AG10803 (cell line): ENCODE data around the gene ORC5.

Experiments
- DNase-seq: peaks from one replicate; pipeline ENCODE4 v3.0.0; 2010; ENCODE audit warnings: low read depth
- H3K4me3 ChIP-seq: 2 replicates; pipeline ENCODE4 v1.5.1; 2011; ENCODE audit warnings: mild to moderate bottlenecking, low read length, control low read depth
- CTCF ChIP-seq: conservative IDR thresholded peaks from 2 replicates; pipeline ENCODE4 v1.5.1; 2011; ENCODE audit warnings: mild to moderate bottlenecking, low read length, control low read depth, inconsistent platforms

The ORC5 gene

GRCh38 chr7:104217620-104218019, 9.8 kb upstream of the ORC5 start:
- DNase-seq, result no peak
- H3K4me3 ChIP-seq, result no peak overlapping the region
- no peak for TF ChIP-seq CTCF

GRCh38 chr7:104209063-104209462, 1.2 kb upstream of the ORC5 start:
- H3K4me3 ChIP-seq, result no peak overlapping the region
- TF ChIP-seq CTCF, result no peak

GRCh38 chr7:104208421-104208780, 588 bp upstream of the ORC5 start:
- TF ChIP-seq CTCF, result no peak
- no peak for DNase-seq
- H3K4me3 ChIP-seq, result peak overlapping the region; percentile 98

More at GRCh38 chr7:104209063-104209462, 1.2 kb upstream of the ORC5 start:
- no peak for DNase-seq

GRCh38 chr7:104207348-104207730, 474 bp downstream of the ORC5 start:
- DNase-seq, result peak; percentile 10
- H3K4me3 ChIP-seq, result peak overlapping the region; percentile 98
- TF ChIP-seq CTCF, result no peak

- TF ChIP-seq CTCF, result no peak
- peak overlapping the region; percentile 98 for H3K4me3 ChIP-seq
- DNase-seq, result no peak
These were observed 972 bp downstream of the ORC5 start for GRCh38 chr7:104206841-104207240.

GRCh38 chr7:104198673-104199278, 9.0 kb downstream of the ORC5 start:
- no peak for DNase-seq
- TF ChIP-seq CTCF, result no peak
- H3K4me3 ChIP-seq, result no peak overlapping the region

- H3K4me3 ChIP-seq, result no peak overlapping the region
- no peak for TF ChIP-seq CTCF
- DNase-seq, result peak; percentile 15
These were observed 11.7 kb downstream of the ORC5 start for GRCh38 chr7:104196161-104196560.
